GM12878 (cell line): ENCODE results near the gene DLGAP5.

Source experiments
- CHD2 ChIP-seq: IDR thresholded peaks from 2 replicates; pipeline ENCODE4 v1.6.1; 2011; ENCODE audit warnings: low read depth, low read length, improper control_type of control experiment, borderline replicate concordance
- CTCF ChIP-seq, 3 experiments: IDR thresholded peaks in 2 of 3; conservative IDR thresholded peaks in 1 of 3; 2 replicates each; pipeline ENCODE4 v1.5.1; 2011; ENCODE audit warnings: low read depth in 3 of 3, low read length in 3 of 3, mild to moderate bottlenecking in 3 of 3, control low read depth in 2 of 3, moderate library complexity in 2 of 3, inconsistent platforms in 1 of 3, mixed read lengths in 1 of 3; ENCODE audit not compliant: control insufficient read depth in 2 of 3, insufficient read depth in 1 of 3; ENCODE audit errors: extremely low read depth in 1 of 3
- EZH2 ChIP-seq: IDR thresholded peaks from 2 replicates; pipeline ENCODE4 v1.6.1; 2012; ENCODE audit warnings: low read depth, mild to moderate bottlenecking, control low read depth, inconsistent platforms, low read length, borderline replicate concordance; ENCODE audit not compliant: control insufficient read depth
- HCFC1 ChIP-seq: fragments of 150-350 bp; IDR thresholded peaks from 2 replicates; pipeline ENCODE4 v1.6.1; 2014; ENCODE audit warnings: low read length
- HDAC2 ChIP-seq: fragments of 200-600 bp; sonication (generic); IDR thresholded peaks from 2 replicates; pipeline ENCODE4 v1.6.1; 2017
- REST ChIP-seq: IDR thresholded peaks from 2 replicates; pipeline ENCODE4 v1.6.1; 2012; ENCODE audit warnings: mild to moderate bottlenecking, low read depth, low read length
- SPI1 ChIP-seq: IDR thresholded peaks from 2 replicates; pipeline ENCODE4 v1.6.1; 2011; ENCODE audit warnings: low read depth, mild to moderate bottlenecking, low read length, moderate library complexity, borderline replicate concordance; ENCODE audit not compliant: insufficient read depth
- ZNF274 ChIP-seq: IDR thresholded peaks from one replicate; pipeline ENCODE4 v1.8.0; 2011; ENCODE audit not compliant: insufficient read length, insufficient read depth

- TF ChIP-seq HDAC2 (no peak), EZH2 (no peak), CTCF (IDR thresholded peaks at IDR 0.05 in 2 of 3, conservative IDR thresholded peaks at IDR 0.05 in 1 of 3; ENCODE audit: control insufficient read depth in 2 of 3, extremely low read depth in 1 of 3, insufficient read depth in 1 of 3, low read depth in 3 of 3, low read length in 3 of 3) (no peak), SPI1 (no peak), REST (no peak), HCFC1 (no peak), ZNF274 (no peak), CHD2 (no peak)
Observed at GRCh38 chr14:55206175-55206693, 14.8 kb upstream of the DLGAP5 start.
